CD14-positive monocyte (primary cell): ENCODE results near the gene FOXN1. TPM values are rescaled to one million over a fixed set of nuclear protein-coding genes. Genes with fewer than 3 reads are reported as not detected.

Source experiments
- DNase-seq, 3 donors: peaks; one replicate each; pipeline ENCODE4 v3.0.0-alpha.2; 2011 to 2022
- H2AFZ ChIP-seq: 2 replicates; pipeline ENCODE4 v1.6.0; 2012; ENCODE audit warnings: mild to moderate bottlenecking, low read depth, low read length, inconsistent platforms; ENCODE audit not compliant: insufficient read depth, poor library complexity, severe bottlenecking
- H3K27ac ChIP-seq, 2 donors: 1 replicate in 1 of 2; 2 replicates in 1 of 2; pipeline ENCODE4 v1.5.1; 2012 to 2013; ENCODE audit warnings: low read length in 2 of 2, control low read depth in 1 of 2, inconsistent platforms in 1 of 2, low read depth in 1 of 2, mild to moderate bottlenecking in 1 of 2
- H3K27me3 ChIP-seq, 2 donors: one replicate each; pipeline versions ENCODE4 v1.6.0 to v1.6.1; 2011 to 2013; ENCODE audit warnings: low read length in 2 of 2; ENCODE audit not compliant: control insufficient read depth in 2 of 2, insufficient read depth in 2 of 2
- H3K36me3 ChIP-seq, 2 donors: replicated peaks in 1 of 2; 1 replicate in 1 of 2; 2 replicates in 1 of 2; pipeline versions ENCODE4 v1.5.1 to v1.6.1; 2012 to 2013; ENCODE audit warnings: low read length in 2 of 2, control low read depth in 1 of 2, inconsistent platforms in 1 of 2, mild to moderate bottlenecking in 1 of 2; ENCODE audit not compliant: insufficient read depth in 2 of 2, control insufficient read depth in 1 of 2
- H3K4me1 ChIP-seq, 2 donors: 1 replicate in 1 of 2; 2 replicates in 1 of 2; pipeline versions ENCODE4 v1.5.1 to v1.6.1; 2012 to 2013; ENCODE audit warnings: low read length in 2 of 2, control low read depth in 1 of 2, inconsistent platforms in 1 of 2, mild to moderate bottlenecking in 1 of 2, moderate library complexity in 1 of 2; ENCODE audit not compliant: insufficient read depth in 2 of 2, control insufficient read depth in 1 of 2
- H3K4me2 ChIP-seq: replicated peaks from 2 replicates; pipeline ENCODE3; 2012; ENCODE audit warnings: low read length, moderate library complexity, mild to moderate bottlenecking; ENCODE audit not compliant: poor library complexity, severe bottlenecking; ENCODE audit errors: extremely low read depth
- H3K4me3 ChIP-seq, 3 experiments: fragments of 200-600 bp in 1 of 3; sonication (generic) in 1 of 3; replicated peaks in 1 of 3; 1 replicate in 2 of 3; 2 replicates in 1 of 3; pipeline ENCODE4 v1.5.1; 2011 to 2013; ENCODE audit warnings: low read length in 3 of 3, mild to moderate bottlenecking in 3 of 3, control low read depth in 2 of 3, low read depth in 2 of 3, inconsistent platforms in 1 of 3, moderate library complexity in 1 of 3
- H3K79me2 ChIP-seq: 2 replicates; pipeline ENCODE4 v1.6.0; 2012; ENCODE audit warnings: mild to moderate bottlenecking, control low read depth, inconsistent platforms, low read length, moderate library complexity; ENCODE audit not compliant: insufficient read depth
- H3K9ac ChIP-seq: 2 replicates; pipeline ENCODE4 v1.6.0; 2017; ENCODE audit warnings: low read length, mild to moderate bottlenecking; ENCODE audit not compliant: insufficient read depth, poor library complexity, severe bottlenecking
- H3K9me3 ChIP-seq, 2 donors: replicated peaks in 1 of 2; 1 replicate in 1 of 2; 2 replicates in 1 of 2; pipeline versions ENCODE4 v1.5.1 to v1.6.1; 2012 to 2013; ENCODE audit warnings: low read length in 2 of 2, control low read depth in 1 of 2; ENCODE audit not compliant: control insufficient read depth in 1 of 2, insufficient read depth in 1 of 2
- H4K20me1 ChIP-seq: 2 replicates; pipeline ENCODE4 v1.6.0; 2012; ENCODE audit warnings: mild to moderate bottlenecking, low read length, control low read depth, moderate library complexity; ENCODE audit not compliant: insufficient read depth
- H3K27ac Mint-ChIP-seq, 7 donors: one replicate each; pipeline ENCODE4 v1.8.0; 2020; ENCODE audit warnings: mild to moderate bottlenecking in 7 of 7, mixed read lengths in 7 of 7, moderate library complexity in 6 of 7, inconsistent platforms in 2 of 7
- H3K27me3 Mint-ChIP-seq, 3 donors: one replicate each; pipeline ENCODE4 v1.8.0; 2021 to 2022; ENCODE audit warnings: low read depth in 3 of 3, mild to moderate bottlenecking in 3 of 3, mixed read lengths in 3 of 3, moderate library complexity in 3 of 3, inconsistent platforms in 1 of 3
- H3K36me3 Mint-ChIP-seq, 2 donors: one replicate each; pipeline ENCODE4 v1.8.0; 2020; ENCODE audit warnings: mixed read lengths in 2 of 2, inconsistent platforms in 1 of 2, mild to moderate bottlenecking in 1 of 2
- H3K4me1 Mint-ChIP-seq: one replicate; pipeline ENCODE4 v1.8.0; 2020; ENCODE audit warnings: mild to moderate bottlenecking, mixed read lengths
- H3K4me3 Mint-ChIP-seq, 2 donors: one replicate each; pipeline ENCODE4 v1.8.0; 2020; ENCODE audit warnings: mild to moderate bottlenecking in 2 of 2, mixed read lengths in 2 of 2, moderate library complexity in 1 of 2
- H3K9me3 Mint-ChIP-seq, 7 donors: one replicate each; pipeline ENCODE4 v1.8.0; 2020 to 2022; ENCODE audit warnings: mixed read lengths in 7 of 7, mild to moderate bottlenecking in 6 of 7, moderate library complexity in 6 of 7, inconsistent platforms in 2 of 7
- CTCF ChIP-seq: fragments of 200-600 bp; IDR thresholded peaks from one replicate; pipeline ENCODE4 v1.8.0; 2022; ENCODE audit warnings: antibody characterized with exemption, mild to moderate bottlenecking
- whole genome bisulfite sequencing: methylation state at CpG from one replicate; pipeline ENCODE4 v1.1.5; 2013; ENCODE audit warnings: missing lambda C conversion rate; ENCODE audit not compliant: insufficient coverage; 5-methylcytosine and 5-hydroxymethylcytosine counted together
- intact Hi-C, 2 donors: fragments of 100-400 bp; cut with micrococcal nuclease; formaldehyde crosslinking; loops; one replicate each; pipeline versions ENCODE4 v1.15.0 to v1.15.1; 2023
- polyA plus RNA-seq, 3 donors: library from polyadenylated mRNA; depleted of rRNA in 1 of 3; unstranded in 2 of 3; stranded (reverse) in 1 of 3; fragments of 300-500 nt in 2 of 3; fragments of >200 nt in 1 of 3; fragmentation: Illumina TruSeq in 2 of 3; gene quantifications; 1 replicate in 2 of 3; 2 replicates in 1 of 3; pipeline ENCODE4 v1.2.3, GENCODE V29; 2012 to 2021

The FOXN1 gene
- polyA plus RNA-seq, 3 donors, result not detected

DNA sequence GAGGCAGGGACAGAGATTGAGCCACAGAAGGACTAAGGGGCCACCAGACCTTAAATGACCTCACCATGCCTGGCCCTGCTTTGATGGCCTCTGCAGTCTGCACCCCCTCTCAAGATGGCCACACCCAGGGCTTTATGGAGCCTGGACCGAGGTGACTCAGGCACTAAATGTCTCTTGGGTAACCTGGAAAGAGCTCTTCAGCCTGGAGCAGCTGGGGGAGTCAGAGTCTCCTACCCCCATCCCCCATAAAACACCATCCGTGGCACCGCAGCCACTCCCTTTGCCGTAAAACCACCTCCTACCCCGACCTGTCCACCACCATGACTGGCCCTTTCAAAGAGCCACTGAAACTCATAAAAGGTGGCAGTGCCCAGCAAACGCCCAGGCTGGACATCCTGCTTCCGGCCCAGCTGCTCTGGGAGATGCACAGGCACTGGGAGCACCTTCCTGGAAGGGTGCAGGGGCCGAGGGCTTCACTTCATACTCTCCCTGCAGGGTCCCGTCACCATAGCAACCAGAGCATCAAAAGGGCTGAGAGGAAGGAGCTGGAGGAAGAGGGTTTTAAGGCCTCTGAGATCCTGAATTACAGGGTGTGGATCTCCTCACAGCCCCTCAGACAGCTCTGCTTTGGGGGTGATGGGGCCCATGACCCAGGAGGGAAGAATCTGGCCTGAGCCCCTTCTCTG is 22.3 kb downstream of the FOXN1 start:
- intact Hi-C loops, result no loop called here
- WGBS, result 83% methylated on average over 6 of the region's 9 CpGs
- H3K36me3 Mint-ChIP-seq, result no peaks in the 10 kb centered on the region
- no peak overlapping the region for H3K4me3 Mint-ChIP-seq
- Histone ChIP-seq H3K79me2 (no peaks in the 10 kb centered on the region), H3K4me2 (no peak overlapping the region), H3K4me1 (no peaks in the 10 kb centered on the region), H3K27me3 (no peaks in the 10 kb centered on the region), H2AFZ (no peak overlapping the region), H4K20me1 (no peaks in the 10 kb centered on the region), H3K4me3 (no peak overlapping the region), H3K9me3 (no peaks in the 10 kb centered on the region), H3K9ac (no peak overlapping the region), H3K36me3 (no peaks in the 10 kb centered on the region), H3K27ac (no peak overlapping the region)
- no peaks in the 10 kb centered on the region for H3K4me1 Mint-ChIP-seq
- peaks cover 2 to 9% (median 6%) of the 10 kb centered on the region in 3 donors for H3K27me3 Mint-ChIP-seq
- no peaks in the 10 kb centered on the region for H3K9me3 Mint-ChIP-seq
- no peak for TF ChIP-seq CTCF
- no peak for DNase-seq
- H3K27ac Mint-ChIP-seq, result no peak overlapping the region

- no peaks in the 10 kb centered on the region for H3K9me3 Mint-ChIP-seq
- Histone ChIP-seq H3K36me3 (no peaks in the 10 kb centered on the region), H2AFZ (no peak overlapping the region), H3K9me3 (no peaks in the 10 kb centered on the region), H3K79me2 (no peaks in the 10 kb centered on the region), H3K9ac (no peak overlapping the region), H3K27ac (no peak overlapping the region), H4K20me1 (no peaks in the 10 kb centered on the region), H3K4me2 (no peak overlapping the region), H3K4me3 (no peak overlapping the region), H3K27me3 (no peaks in the 10 kb centered on the region), H3K4me1 (no peaks in the 10 kb centered on the region)
- H3K36me3 Mint-ChIP-seq, result no peaks in the 10 kb centered on the region
- no peak overlapping the region for H3K27ac Mint-ChIP-seq
- no peak for DNase-seq
- TF ChIP-seq CTCF, result no peak
- intact Hi-C loops, result no loop called here
- no peak overlapping the region for H3K4me3 Mint-ChIP-seq
- no CpG with 5 or more reads among the region's 3 CpGs for WGBS
- no peaks in the 10 kb centered on the region for H3K4me1 Mint-ChIP-seq
- H3K27me3 Mint-ChIP-seq, result peaks cover 2 to 9% (median 6%) of the 10 kb centered on the region in 3 donors
These were observed 22.9 kb downstream of the FOXN1 start for GRCh38 chr17:28529013-28529400.
